ENCODE measurements around the gene DAW1. TPM values are rescaled to one million over a fixed set of nuclear protein-coding genes. Genes with fewer than 3 reads are reported as not detected.

DAW1 gene
- total and polyA plus RNA-seq, 8 donors, result 0.70 to 7.7 (median 3.0) TPM

GRCh38 chr2:227860221-227860641, 11.2 kb upstream of the DAW1 start:
- Histone ChIP-seq H3K4me3 (no peak overlapping the region), H3K4me1 (peaks cover 6 to 31% of the 10 kb centered on the region in 2 donors), H3K9me3 (no peaks in the 10 kb centered on the region), H3K36me3 (no peaks in the 10 kb centered on the region), H3K27ac (no peak overlapping the region), H3K27me3 (no peaks in the 10 kb centered on the region)
- ATAC-seq (no peak), DNase-seq (no peak)
- no peak for TF ChIP-seq CTCF (IDR thresholded peaks at IDR 0.05)
- intact Hi-C loops (cut with DNase I), result no loop called here

- TF ChIP-seq CTCF (IDR thresholded peaks at IDR 0.05), result no peak
- intact Hi-C loops (cut with DNase I), result no loop called here
- ATAC-seq (no peak), DNase-seq (no peak)
- H3K4me1 ChIP-seq, result peaks cover 6 to 31% of the 10 kb centered on the region in 2 donors
- no peak overlapping the region for H3K4me3 ChIP-seq
- H3K27me3 ChIP-seq, result no peaks in the 10 kb centered on the region
- no peaks in the 10 kb centered on the region for H3K9me3 ChIP-seq
- no peak overlapping the region for H3K27ac ChIP-seq
- H3K36me3 ChIP-seq, result no peaks in the 10 kb centered on the region
Measured at GRCh38 chr2:227861011-227861410, 10.4 kb upstream of the DAW1 start.

GRCh38 chr2:227862227-227862740, 9.1 kb upstream of the DAW1 start:
- intact Hi-C loops (cut with DNase I), result no loop called here
- peak overlapping the region in 1 of 2 donors; percentile 60 for H3K27ac ChIP-seq
- no peaks in the 10 kb centered on the region for H3K9me3 ChIP-seq
- H3K4me1 ChIP-seq, result peaks cover 6 to 31% of the 10 kb centered on the region in 2 donors
- ATAC-seq (peak; percentile 71), DNase-seq (peak in 1 of 4 donors; percentile 48)
- TF ChIP-seq CTCF (IDR thresholded peaks at IDR 0.05), result peak; percentile 52 to 74
- H3K4me3 ChIP-seq, result no peak overlapping the region
- H3K36me3 ChIP-seq, result no peaks in the 10 kb centered on the region
- no peaks in the 10 kb centered on the region for H3K27me3 ChIP-seq

GRCh38 chr2:227862741-227863588, 8.5 kb upstream of the DAW1 start:
- DNase-seq (no peak), ATAC-seq (peak; percentile 79)
- Histone ChIP-seq H3K4me1 (peaks cover 6 to 31% of the 10 kb centered on the region in 2 donors), H3K36me3 (no peaks in the 10 kb centered on the region), H3K27ac (peak overlapping the region in 1 of 2 donors; percentile 60), H3K4me3 (no peak overlapping the region), H3K27me3 (no peaks in the 10 kb centered on the region), H3K9me3 (no peaks in the 10 kb centered on the region)
- no peak for TF ChIP-seq CTCF (IDR thresholded peaks at IDR 0.05)
- intact Hi-C loops (cut with DNase I), result no loop called here

GRCh38 chr2:227864161-227864756, 7.2 kb upstream of the DAW1 start:
- Histone ChIP-seq H3K36me3 (no peaks in the 10 kb centered on the region), H3K9me3 (no peaks in the 10 kb centered on the region), H3K27me3 (no peaks in the 10 kb centered on the region), H3K27ac (peak overlapping the region in 1 of 2 donors; percentile 60), H3K4me3 (no peak overlapping the region), H3K4me1 (peaks cover 6 to 31% of the 10 kb centered on the region in 2 donors)
- no peak for TF ChIP-seq CTCF (IDR thresholded peaks at IDR 0.05)
- intact Hi-C loops (cut with DNase I), result no loop called here
- DNase-seq (peak in 1 of 4 donors; percentile 37), ATAC-seq (no peak)
